Endothelial cell of umbilical vein (primary cell): ENCODE measurements around the gene SYNGAP1. TPM values are rescaled to one million over a fixed set of nuclear protein-coding genes. Genes with fewer than 3 reads are reported as not detected.

Experiments
- BruUV-seq: library from RNA; stranded (reverse); fragments of 400-500 nt; replicated peaks from 2 replicates; lab custom pipeline; 2021; lab: Mats Ljungman, UMichigan
- CTCF ChIA-PET: fragments of 300-600, 350-600 bp; sonication (Branson Sonifier 250); formaldehyde crosslinking; loops from one replicate; lab custom pipeline; 2021; ENCODE audit warnings: antibody characterized with exemption, inconsistent platforms; lab: Charles Lee
- POLR2A ChIA-PET: fragments of 300-600, 350-600 bp; sonication (Branson Sonifier 250); formaldehyde crosslinking; loops from one replicate; lab custom pipeline; 2021; ENCODE audit warnings: antibody characterized with exemption, inconsistent platforms; lab: Charles Lee
- DNase-seq: peaks from one replicate; pipeline ENCODE4 v3.0.0-alpha.2; 2011; ENCODE audit warnings: low read depth, low spot score
- FAIRE-seq: peaks from 2 replicates; lab custom pipeline; 2011; peaks lifted over from hg19 to GRCh38; lab: Jason Lieb, UNC
- H2AFZ ChIP-seq: 2 replicates; pipeline ENCODE4 v1.6.0; 2012; ENCODE audit warnings: low read depth, low read length, control low read depth, inconsistent platforms
- H3K27ac ChIP-seq: 2 replicates; pipeline ENCODE4 v1.5.1; 2011; ENCODE audit warnings: low read depth, mild to moderate bottlenecking, control low read depth, low read length, moderate library complexity; ENCODE audit not compliant: insufficient read depth
- H3K27me3 ChIP-seq, 2 experiments: 2 replicates each; pipeline versions ENCODE4 v1.6.0 to v1.6.1; 2011; ENCODE audit warnings: low read length in 2 of 2, mixed read lengths in 1 of 2; ENCODE audit not compliant: control insufficient read depth in 2 of 2, insufficient read depth in 2 of 2
- H3K36me3 ChIP-seq, 2 experiments: 2 replicates in 1 of 2; 3 replicates in 1 of 2; pipeline ENCODE4 v1.5.1; 2011; ENCODE audit warnings: low read length in 2 of 2, mild to moderate bottlenecking in 1 of 2, moderate library complexity in 1 of 2; ENCODE audit not compliant: control insufficient read depth in 2 of 2, insufficient read depth in 2 of 2; ENCODE audit errors: extremely low read depth in 1 of 2
- H3K4me1 ChIP-seq: 3 replicates; pipeline ENCODE4 v1.5.1; 2011; ENCODE audit warnings: mild to moderate bottlenecking, low read length; ENCODE audit not compliant: control insufficient read depth, insufficient read depth; ENCODE audit errors: extremely low read depth
- H3K4me2 ChIP-seq: 2 replicates; pipeline ENCODE4 v1.6.1; 2011; ENCODE audit warnings: low read length, control low read depth, mixed read lengths; ENCODE audit not compliant: insufficient read depth
- H3K4me3 ChIP-seq, 3 experiments: fragments of 200-600 bp in 1 of 3; sonication (generic), shearing (Covaris generic) in 1 of 3; replicated peaks in 1 of 3; 2 replicates each; pipeline ENCODE4 v1.5.1; 2011 to 2016; ENCODE audit warnings: control low read depth in 3 of 3, low read length in 3 of 3, mild to moderate bottlenecking in 2 of 3, inconsistent platforms in 1 of 3, low read depth in 1 of 3, moderate library complexity in 1 of 3; ENCODE audit not compliant: insufficient read depth in 1 of 3
- H3K79me2 ChIP-seq: 2 replicates; pipeline ENCODE4 v1.6.0; 2012; ENCODE audit warnings: low read length, inconsistent platforms; ENCODE audit not compliant: control insufficient read depth, insufficient read depth
- H3K9ac ChIP-seq: replicated peaks from 2 replicates; pipeline ENCODE3; 2011; ENCODE audit warnings: low read length, control low read depth; ENCODE audit not compliant: insufficient read depth; ENCODE audit errors: extremely low read depth
- H3K9me1 ChIP-seq: replicated peaks from 3 replicates; pipeline ENCODE4 v1.6.0; 2011; ENCODE audit warnings: mild to moderate bottlenecking, low read length; ENCODE audit not compliant: control insufficient read depth, insufficient read depth; ENCODE audit errors: extremely low read depth
- H3K9me3 ChIP-seq: replicated peaks from 2 replicates; pipeline ENCODE4 v1.5.1; 2012; ENCODE audit warnings: low read length, inconsistent platforms; ENCODE audit not compliant: control insufficient read depth, insufficient read depth
- H4K20me1 ChIP-seq: replicated peaks from 2 replicates; pipeline ENCODE3; 2011; ENCODE audit warnings: mild to moderate bottlenecking, low read length; ENCODE audit not compliant: control insufficient read depth, insufficient read depth; ENCODE audit errors: extremely low read depth
- CTCF ChIP-seq, 2 donors: IDR thresholded peaks; 1 replicate in 1 of 2; 2 replicates in 1 of 2; pipeline ENCODE4 v1.5.1; 2011; ENCODE audit warnings: low read length in 2 of 2, mild to moderate bottlenecking in 2 of 2, moderate library complexity in 2 of 2, control low read depth in 1 of 2, inconsistent platforms in 1 of 2, low read depth in 1 of 2; ENCODE audit not compliant: insufficient read depth in 1 of 2; ENCODE audit errors: extremely low read depth in 1 of 2
- EZH2 ChIP-seq: IDR thresholded peaks from 2 replicates; pipeline ENCODE4 v1.6.1; 2012; ENCODE audit warnings: borderline replicate concordance, low read depth, mild to moderate bottlenecking, moderate library complexity, low read length, inconsistent platforms; ENCODE audit not compliant: severe bottlenecking
- FOS ChIP-seq: IDR thresholded peaks from 2 replicates; pipeline ENCODE4 v1.6.1; 2011; ENCODE audit warnings: mild to moderate bottlenecking, low read length, moderate library complexity, borderline replicate concordance; ENCODE audit not compliant: insufficient read depth
- GATA2 ChIP-seq: IDR thresholded peaks from 2 replicates; pipeline ENCODE4 v1.7.0; 2011; ENCODE audit warnings: low read depth, mild to moderate bottlenecking, moderate library complexity, mixed read lengths, low read length; ENCODE audit not compliant: insufficient read length, insufficient read depth
- JUN ChIP-seq: IDR thresholded peaks from 2 replicates; pipeline ENCODE4 v1.6.1; 2011; ENCODE audit warnings: borderline replicate concordance, low read depth; ENCODE audit not compliant: insufficient read length, insufficient read depth
- MAX ChIP-seq: IDR thresholded peaks from 2 replicates; pipeline ENCODE4 v1.6.1; 2011; ENCODE audit not compliant: insufficient read depth, insufficient read length
- MYC ChIP-seq: IDR thresholded peaks from one replicate; pipeline ENCODE4 v1.6.1; 2011; ENCODE audit warnings: mild to moderate bottlenecking, low read depth, low read length
- POLR2A ChIP-seq: IDR thresholded peaks from 2 replicates; pipeline ENCODE4 v1.6.1; 2012; ENCODE audit warnings: low read depth, mild to moderate bottlenecking, control low read depth, low read length
- POLR2AphosphoS5 ChIP-seq: IDR thresholded peaks from 2 replicates; pipeline ENCODE4 v1.6.1; 2012; ENCODE audit warnings: low read depth, mild to moderate bottlenecking, control low read depth, low read length, moderate library complexity; ENCODE audit not compliant: insufficient read depth
- dilution Hi-C: fragments of 300-500 bp; cut with MboI; formaldehyde crosslinking; loops from one replicate; pipeline ENCODE4 v1.15.0; 2019; ENCODE audit warnings: low sequenced_read_pairs; ENCODE audit not compliant: extremely low pct_ligation_motif_present
- intact Hi-C: fragments of 100-400 bp; cut with micrococcal nuclease; formaldehyde crosslinking; loops from one replicate; pipeline ENCODE4 v1.10.0; 2022
- polyA plus RNA-seq, 4 experiments: library from polyadenylated mRNA; depleted of rRNA in 3 of 4; stranded (reverse) in 3 of 4; unstranded in 1 of 4; fragments of >200 nt; gene quantifications; 2 replicates each; pipeline versions ENCODE4 v1.2.1 to v1.2.3, GENCODE V29; 2011 to 2012; ENCODE audit warnings: missing spikeins in 1 of 4
- total RNA-seq: library from RNA; stranded (reverse); gene quantifications from 2 replicates; pipeline ENCODE4 v1.2.3, GENCODE V29; 2021

Gene SYNGAP1
- total and polyA plus RNA-seq, 2 donors (not counting 3 experiments of a cell fraction or from before 2014, with no cell fraction given) = 7.3 to 15.1 TPM

- no peaks in the 10 kb centered on the region for H3K9me3 ChIP-seq
- H3K36me3 ChIP-seq = peaks cover 0 to 13% of the 10 kb centered on the region in 2 experiments
- no peak for TF ChIP-seq MYC
- peak; percentile 21 for TF ChIP-seq FOS
- TF ChIP-seq GATA2 = no peak
- TF ChIP-seq MAX = peak; percentile 99
- TF ChIP-seq JUN = peak; percentile 3
- TF ChIP-seq POLR2A = peak; percentile 80
- no peak for TF ChIP-seq EZH2
- peak in 1 of 2 donors; percentile 18 for TF ChIP-seq CTCF (IDR thresholded peaks at IDR 0.05; ENCODE audit: extremely low read depth in 1 of 2, insufficient read depth in 1 of 2, low read depth in 1 of 2, low read length in 2 of 2)
- peak; percentile 67 for TF ChIP-seq POLR2AphosphoS5
- ChIA-PET CTCF (interaction anchor here (0.6 to 4.7 kb wide), 6 partner anchors 8 to 279 kb away, joined by 3 to 14 read pairs (median 3); partner anchors contain the start of gene ZBTB9), POLR2A (no interaction called here)
- no peaks in the 10 kb centered on the region for H3K9me1 ChIP-seq
- H3K79me2 ChIP-seq = peaks cover 12% of the 10 kb centered on the region
- H3K27ac ChIP-seq = peak within 1 kb of the TSS; percentile 64
- intact Hi-C loops (loop anchor here (1.0 to 10.0 kb wide), 3 partner anchors 7 to 443 kb away; no protein-coding TSS in a partner anchor), dilution Hi-C loops (no loop called here)
- H3K4me2 ChIP-seq = peak within 1 kb of the TSS; percentile 70
- peak within 1 kb of the TSS; percentile 36 to 63 (median 50) for H3K4me3 ChIP-seq
- H3K4me1 ChIP-seq = peaks cover 20% of the 10 kb centered on the region
- peak; percentile 100 for DNase-seq
- FAIRE-seq = peak; percentile 99
- peak within 1 kb of the TSS; percentile 64 for H2AFZ ChIP-seq
- H3K9ac ChIP-seq = peak within 1 kb of the TSS; percentile 41
- no TSS peak for BruUV-seq
- no peaks in the 10 kb centered on the region for H4K20me1 ChIP-seq
- H3K27me3 ChIP-seq = peaks cover 12 to 16% of the 10 kb centered on the region in 2 experiments
Measured at GRCh38 chr6:33417903-33418689, 1.8 kb upstream of the SYNGAP1 start, which contains the start of gene CUTA. Gene CUTA (minus strand): TSS chr6:33418107. CDS start chr6:33418000, 107 bp downstream.
